ENCODE results near the gene TRAF2.
"Not testable (repeated sequence)": the region's sequence is repeated elsewhere in the genome, so short reads cannot be mapped to it uniquely, and the experiment has no call there.

DNA sequence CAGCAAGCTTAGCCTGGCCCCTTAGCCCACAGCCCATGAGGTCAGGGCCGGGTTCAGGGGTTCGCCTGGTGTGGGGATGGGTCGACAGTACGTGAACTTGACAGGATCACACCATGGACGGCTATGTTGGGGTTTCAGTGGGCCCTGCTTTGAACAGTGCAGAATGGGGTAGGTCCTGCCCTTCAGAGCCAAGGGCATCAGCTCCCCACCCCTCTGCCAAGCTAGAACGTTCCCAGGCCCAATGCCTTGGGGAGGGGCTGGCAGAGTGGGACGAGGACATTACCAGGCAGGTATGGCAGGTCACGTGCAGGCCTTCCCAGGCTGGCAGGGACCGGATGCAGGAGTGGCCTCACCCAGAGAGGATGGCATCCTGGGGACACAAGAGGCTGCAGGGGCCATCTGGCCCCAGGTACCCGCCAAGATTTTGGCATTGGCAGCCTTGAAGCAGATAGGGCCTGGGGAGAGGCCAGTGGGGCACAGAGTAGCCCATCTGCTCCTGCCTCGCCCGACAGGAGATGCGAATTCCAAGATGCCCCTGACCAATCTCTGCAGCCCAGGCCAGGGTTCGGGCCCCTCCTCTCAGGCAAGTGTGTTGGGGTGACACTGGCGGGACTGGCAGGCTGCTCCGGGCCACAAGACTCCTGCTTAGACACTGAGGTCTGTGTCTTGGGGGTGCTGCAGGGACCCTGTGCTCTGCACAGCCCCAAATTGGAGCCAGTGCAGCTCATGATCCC lies 44.5 kb upstream of the TRAF2 start:
- TF ChIP-seq CTCF (IDR thresholded peaks at IDR 0.05; ENCODE audit: insufficient read depth, low read depth, low read length); EZH2 (IDR thresholded peaks at IDR 0.05; ENCODE audit: insufficient read depth, low read length): not testable (repeated sequence)

Data from astrocyte (in vitro differentiated cells and primary cell).